ENCODE data around the gene SLCO3A1. TPM values are rescaled to one million over a fixed set of nuclear protein-coding genes. Genes with fewer than 3 reads are reported as not detected.

Gene SLCO3A1
- total and polyA plus RNA-seq, 2 of the 8 experiments (the other 6 are each of a cell fraction or from before 2014, with no cell fraction given) = 15.1 to 20.4 TPM

- TF ChIP-seq CHD7 (IDR thresholded peaks at IDR 0.05; ENCODE audit: insufficient replicate concordance, low read length) (no peak), CTCF (IDR thresholded peaks at IDR 0.05; ENCODE audit: control extremely low read depth in 1 of 3, insufficient read depth in 1 of 3, low read depth in 1 of 3, low read length in 3 of 3) (no peak), SP1 (IDR thresholded peaks at IDR 0.05; ENCODE audit: low read depth, low read length) (no peak), TCF12 (IDR thresholded peaks at IDR 0.05; ENCODE audit: low read depth, low read length) (no peak)
Observed at GRCh38 chr15:92012368-92012629, 158.8 kb downstream of the SLCO3A1 start (continued).
